ENCODE data around the gene SYT15.
"Not testable (repeated sequence)": the region's sequence is repeated elsewhere in the genome, so short reads cannot be mapped to it uniquely, and the experiment has no call there.

Gene SYT15

DNA sequence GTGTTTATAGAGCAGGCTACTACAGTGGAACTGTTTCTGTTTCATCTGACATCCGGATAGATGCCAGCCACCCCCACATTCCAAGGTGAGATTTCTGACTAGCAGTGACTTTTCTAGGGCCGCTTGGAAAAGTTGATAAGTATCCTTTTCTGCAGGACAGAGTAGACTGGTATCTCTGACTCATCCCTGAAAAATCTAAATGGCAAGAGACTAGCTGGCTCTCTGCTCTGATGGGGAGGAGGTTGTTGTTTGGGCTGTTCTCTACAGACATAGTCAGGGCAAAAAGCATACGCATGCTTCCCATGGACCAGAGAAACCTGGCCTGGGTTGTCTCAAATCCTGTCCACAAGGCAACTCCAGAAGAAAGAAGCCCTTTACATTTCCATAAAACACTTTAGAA, 10.7 kb downstream of the SYT15 start:
- not testable (repeated sequence) for DNase-seq (ENCODE audit: low spot score)

DNA sequence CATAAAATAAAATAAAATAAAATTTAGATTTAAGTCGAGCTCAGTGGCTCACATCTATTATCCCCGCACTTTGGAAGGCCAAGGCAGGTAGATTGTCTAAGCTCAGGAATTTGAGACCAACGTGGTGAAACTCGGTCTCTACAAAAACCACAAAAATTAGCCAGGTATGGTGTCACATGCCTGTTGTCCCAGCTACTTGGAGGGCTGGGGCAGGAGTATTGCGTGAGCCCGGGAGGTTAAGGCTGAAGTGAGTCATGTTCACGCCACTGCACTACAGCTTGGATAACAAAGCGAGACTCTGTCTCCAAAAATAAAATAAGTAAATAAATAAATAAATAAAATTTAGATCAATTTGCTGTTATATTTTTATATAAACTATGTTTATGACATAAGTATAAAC, 12.1 kb downstream of the SYT15 start:
- DNase-seq (ENCODE audit: low spot score): not testable (repeated sequence)

DNA sequence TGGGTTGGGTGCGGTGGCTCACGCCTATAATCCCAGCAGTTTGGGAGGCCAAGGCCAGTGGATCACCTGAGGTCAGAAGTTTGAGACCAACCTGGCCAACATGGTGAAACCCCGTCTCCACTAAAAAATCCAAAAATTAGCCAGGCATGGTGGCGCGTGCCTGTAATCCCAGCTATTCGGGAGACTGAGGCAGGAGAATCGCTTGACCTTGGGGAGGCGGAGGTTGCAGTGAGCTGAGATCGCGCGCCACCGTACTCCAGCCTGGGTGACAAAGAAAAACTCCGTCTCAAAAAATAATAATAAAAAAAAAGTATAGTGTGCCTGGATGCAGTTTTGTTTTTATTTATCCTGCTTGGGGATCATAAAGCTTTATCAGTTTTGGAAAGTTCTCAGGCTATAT, 14.4 kb downstream of the SYT15 start:
- not testable (repeated sequence) for DNase-seq (ENCODE audit: low spot score)

- not testable (repeated sequence) for DNase-seq (ENCODE audit: low spot score)
These were observed 15.6 kb downstream of the SYT15 start for GRCh38 chr10:46594453-46595063.

- not testable (repeated sequence) for DNase-seq (ENCODE audit: low spot score)
These were observed 17.6 kb downstream of the SYT15 start for GRCh38 chr10:46596570-46596969.

GRCh38 chr10:46597616-46598246, 18.8 kb downstream of the SYT15 start:
- not testable (repeated sequence) for DNase-seq (ENCODE audit: low spot score)

- DNase-seq (ENCODE audit: low spot score): not testable (repeated sequence)
These were observed 21.6 kb downstream of the SYT15 start for GRCh38 chr10:46600516-46600915.

GRCh38 chr10:46615540-46615939, 36.6 kb downstream of the SYT15 start:
- not testable (repeated sequence) for DNase-seq (ENCODE audit: low spot score)

DNA sequence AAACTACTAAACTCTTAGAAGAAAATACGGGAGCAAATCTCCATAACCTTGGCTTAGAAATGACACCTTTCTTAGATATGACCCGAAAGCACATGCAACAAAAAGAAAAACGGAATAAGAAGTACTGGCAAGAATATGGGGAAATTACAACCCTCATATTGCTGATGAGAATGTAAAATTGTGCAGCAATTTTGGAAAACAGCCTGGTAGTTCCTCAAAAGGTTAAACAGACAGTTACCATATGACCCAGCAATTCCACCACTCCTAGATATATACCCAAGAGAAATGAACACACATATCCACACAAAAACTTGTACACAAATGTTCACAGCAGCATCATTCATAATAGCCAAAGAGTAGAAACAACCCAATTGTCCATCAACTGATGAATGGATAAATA, 37.3 kb downstream of the SYT15 start:
- not testable (repeated sequence) for DNase-seq (ENCODE audit: low spot score)

DNA sequence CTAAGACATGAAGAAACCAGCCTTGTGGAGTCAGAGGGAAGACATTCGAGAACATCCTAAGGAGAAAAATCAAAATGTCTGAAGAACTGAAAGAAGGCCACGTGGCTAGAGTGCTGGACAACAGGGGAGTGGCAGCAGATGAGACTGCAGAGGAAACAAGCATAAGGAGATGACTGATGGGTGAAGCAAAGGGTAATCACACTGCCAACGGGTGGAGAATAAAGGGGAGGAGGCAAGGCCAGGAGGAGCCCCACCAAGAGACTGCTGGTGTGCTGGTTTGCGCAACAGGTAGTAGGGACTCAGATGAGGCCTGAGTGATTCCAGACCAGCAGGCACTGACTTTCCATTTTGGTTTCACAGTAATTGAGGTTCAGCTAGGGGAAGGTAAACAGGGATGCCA, 38.2 kb downstream of the SYT15 start:
- DNase-seq (ENCODE audit: low spot score): not testable (repeated sequence)

GRCh38 chr10:46617913-46618312, 39.0 kb downstream of the SYT15 start:
- DNase-seq (ENCODE audit: low spot score): not testable (repeated sequence)

- not testable (repeated sequence) for DNase-seq (ENCODE audit: low spot score)
These were observed 45.1 kb downstream of the SYT15 start for GRCh38 chr10:46623899-46624654.

- DNase-seq (ENCODE audit: low spot score): not testable (repeated sequence)
These were observed 50.9 kb downstream of the SYT15 start for GRCh38 chr10:46629805-46630204.

DNA sequence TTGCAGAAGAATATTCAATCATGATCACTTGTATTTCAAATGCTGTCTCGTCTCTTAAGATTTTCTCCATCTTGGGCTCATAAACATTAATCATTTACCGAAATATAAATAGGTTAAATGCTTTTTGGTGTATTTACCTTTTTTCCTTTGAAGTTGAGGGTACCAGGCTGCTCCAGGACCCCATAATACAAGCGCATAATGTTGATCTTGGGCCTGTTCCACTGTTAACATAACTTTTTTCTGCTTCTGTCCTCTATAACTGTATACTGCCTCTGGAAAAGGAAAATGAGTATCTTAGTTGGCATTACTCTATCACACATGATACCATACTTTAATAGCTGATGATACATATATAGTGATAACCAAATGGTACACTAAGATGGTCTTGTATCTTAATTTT, 51.9 kb downstream of the SYT15 start:
- not testable (repeated sequence) for DNase-seq (ENCODE audit: low spot score)

DNA sequence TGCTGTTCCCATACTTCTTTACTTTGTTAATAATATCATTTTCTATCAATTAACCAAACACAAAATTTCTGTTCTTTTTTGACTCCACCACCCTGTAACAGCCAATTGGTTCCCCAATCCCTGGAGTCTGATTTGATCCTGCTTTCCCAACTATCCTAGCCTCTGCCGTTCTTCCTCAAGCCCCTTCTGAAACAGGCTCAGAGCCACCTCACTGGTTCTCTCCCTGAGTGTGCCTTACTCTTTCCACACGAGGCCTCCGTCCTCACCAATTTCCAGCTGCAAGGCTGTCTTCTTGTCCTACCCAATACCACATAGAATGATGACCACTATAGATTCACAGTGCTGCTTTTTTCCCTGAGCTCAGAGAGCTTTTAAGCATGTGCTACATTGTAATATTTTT, 52.8 kb downstream of the SYT15 start:
- DNase-seq (ENCODE audit: low spot score): not testable (repeated sequence)

GRCh38 chr10:46634698-46635097, 55.8 kb downstream of the SYT15 start:
- DNase-seq (ENCODE audit: low spot score): not testable (repeated sequence)

DNA sequence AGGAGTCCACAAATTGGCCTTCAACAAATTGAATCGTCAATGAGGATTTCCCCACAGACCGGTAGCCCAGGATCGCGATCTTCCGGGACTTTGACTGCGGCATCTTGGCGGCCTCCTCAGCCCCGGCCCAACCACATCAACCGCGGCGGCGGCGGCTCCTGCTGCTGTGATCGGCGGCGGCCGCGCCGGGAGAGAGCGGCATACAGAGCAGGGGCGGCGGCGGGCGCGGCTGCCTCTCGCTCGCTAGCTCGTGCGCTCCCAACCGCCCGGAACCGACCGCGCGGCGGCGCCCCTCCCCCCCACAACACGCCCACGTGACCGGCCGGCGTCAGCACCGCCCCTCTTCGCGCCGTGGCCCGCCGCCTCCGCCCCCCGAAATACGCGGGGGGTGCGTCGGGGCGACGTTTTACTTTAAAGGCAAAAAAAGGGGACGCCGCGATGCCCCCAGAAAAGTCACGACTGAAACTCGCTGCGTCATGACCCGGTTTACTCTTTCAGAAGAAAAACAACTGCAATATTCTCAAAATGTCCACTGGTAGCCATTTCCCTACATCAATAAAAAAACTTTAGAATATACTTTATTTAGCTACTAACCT, 56.5 kb downstream of the SYT15 start:
- not testable (repeated sequence) for DNase-seq (ENCODE audit: low spot score)

GRCh38 chr10:46640005-46640404, 61.1 kb downstream of the SYT15 start:
- DNase-seq (ENCODE audit: low spot score): not testable (repeated sequence)

All from CD4-positive, alpha-beta T cell treated with Interleukin-15 for 4 hours (primary cell).